SK-N-SH (cell line): ENCODE measurements around the gene SEC14L5. TPM values are rescaled to one million over a fixed set of nuclear protein-coding genes. Genes with fewer than 3 reads are reported as not detected.

Experiments
- CTCF ChIA-PET: fragments of 300-600, 350-600 bp; formaldehyde crosslinking; extraction: SDS; loops from one replicate; lab custom pipeline; 2021; lab: Yijun Ruan, JAX
- POLR2A ChIA-PET: fragments of 350-600 bp; sonication (Branson Sonifier 250); formaldehyde crosslinking; extraction: SDS; loops from one replicate; lab custom pipeline; 2020; ENCODE audit warnings: antibody characterized with exemption, inconsistent platforms; lab: Yijun Ruan, JAX
- DNase-seq: peaks from one replicate; pipeline ENCODE4 v3.0.0; 2012
- H2AFZ ChIP-seq: fragments of 200-600 bp; sonication (generic); 2 replicates; pipeline ENCODE4 v1.8.1; 2016; ENCODE audit warnings: antibody characterized with exemption, mild to moderate bottlenecking, low read depth
- H3F3A ChIP-seq: fragments of 200-600 bp; sonication (generic); replicated peaks from 2 replicates; pipeline ENCODE3; 2016; ENCODE audit warnings: antibody characterized with exemption, mild to moderate bottlenecking; ENCODE audit not compliant: insufficient read depth
- H3K27ac ChIP-seq, 2 experiments: fragments of 200-500 bp in 1 of 2; fragments of 200-600 bp in 1 of 2; sonication (Bioruptor generic) in 1 of 2; sonication (generic), shearing (Covaris generic) in 1 of 2; 2 replicates each; pipeline versions ENCODE4 v1.5.1 to v1.6.1; 2014 to 2016; ENCODE audit warnings: low read depth in 2 of 2, inconsistent platforms in 1 of 2, low read length in 1 of 2, mild to moderate bottlenecking in 1 of 2, mixed read lengths in 1 of 2
- H3K27me3 ChIP-seq: fragments of 200-600 bp; sonication (generic), shearing (Covaris generic); 2 replicates; pipeline ENCODE4 v1.6.1; 2016; ENCODE audit warnings: mixed run types; ENCODE audit not compliant: insufficient read depth
- H3K36me3 ChIP-seq, 2 experiments: fragments of 200-500 bp in 1 of 2; fragments of 200-600 bp in 1 of 2; sonication (Bioruptor generic) in 1 of 2; sonication (generic) in 1 of 2; replicated peaks in 1 of 2; 2 replicates each; pipeline versions ENCODE3 to v1.5.1; 2014 to 2016; ENCODE audit warnings: low read length in 1 of 2, mild to moderate bottlenecking in 1 of 2; ENCODE audit not compliant: insufficient read depth in 2 of 2, control insufficient read depth in 1 of 2
- H3K4me1 ChIP-seq, 2 experiments: fragments of 200-500 bp in 1 of 2; fragments of 200-600 bp in 1 of 2; sonication (Bioruptor generic) in 1 of 2; sonication (generic), shearing (Covaris generic) in 1 of 2; 2 replicates each; pipeline versions ENCODE4 v1.5.1 to v1.6.1; 2014 to 2016; ENCODE audit warnings: low read depth in 1 of 2, low read length in 1 of 2, mixed run types in 1 of 2; ENCODE audit not compliant: insufficient read depth in 2 of 2, control insufficient read depth in 1 of 2
- H3K4me2 ChIP-seq: fragments of 200-600 bp; sonication (generic), shearing (Covaris generic); 2 replicates; pipeline ENCODE4 v1.6.1; 2017; ENCODE audit warnings: mixed run types
- H3K4me3 ChIP-seq, 2 experiments: fragments of 200-500 bp in 1 of 2; fragments of 200-600 bp in 1 of 2; sonication (Bioruptor generic) in 1 of 2; sonication (generic), shearing (Covaris generic) in 1 of 2; 2 replicates each; pipeline versions ENCODE4 v1.5.1 to v1.8.1; 2014 to 2016; ENCODE audit warnings: low read depth in 2 of 2, inconsistent platforms in 1 of 2, low read length in 1 of 2, mild to moderate bottlenecking in 1 of 2, mixed read lengths in 1 of 2, moderate library complexity in 1 of 2
- H3K79me2 ChIP-seq: fragments of 200-600 bp; sonication (generic); 2 replicates; pipeline ENCODE4 v1.8.1; 2017; ENCODE audit warnings: mild to moderate bottlenecking; ENCODE audit not compliant: insufficient read depth
- H3K9ac ChIP-seq: fragments of 200-600 bp; sonication (generic); 2 replicates; pipeline ENCODE4 v1.6.1; 2017; ENCODE audit warnings: mixed run types
- H3K9me2 ChIP-seq: fragments of 200-600 bp; sonication (generic); 2 replicates; pipeline ENCODE4 v1.6.1; 2017; ENCODE audit warnings: mixed run types
- H3K9me3 ChIP-seq: fragments of 200-600 bp; sonication (generic); 2 replicates; pipeline ENCODE4 v1.6.1; 2017; ENCODE audit warnings: mixed run types, mild to moderate bottlenecking, moderate library complexity
- H4K20me1 ChIP-seq: fragments of 200-600 bp; sonication (generic); 2 replicates; pipeline ENCODE4 v1.6.1; 2017; ENCODE audit warnings: mild to moderate bottlenecking, mixed run types; ENCODE audit not compliant: insufficient read depth
- CHD2 ChIP-seq: fragments of 150-350 bp; IDR thresholded peaks from 2 replicates; pipeline ENCODE4 v1.6.1; 2018; ENCODE audit warnings: low read length; ENCODE audit not compliant: partially characterized antibody
- EP300 ChIP-seq, 2 experiments: IDR thresholded peaks; 2 replicates each; pipeline versions ENCODE4 v1.4.0 to v1.6.1; 2012; ENCODE audit warnings: borderline replicate concordance in 1 of 2, low read depth in 1 of 2, low read length in 1 of 2
- FOXJ3 ChIP-seq: sonication (generic); formaldehyde crosslinking; IDR thresholded peaks from 2 replicates; pipeline ENCODE4 v1.5.1; 2020; ENCODE audit warnings: mild to moderate bottlenecking, missing genetic modification reagents
- GABPA ChIP-seq: IDR thresholded peaks from 2 replicates; pipeline ENCODE4 v1.4.0; 2012; ENCODE audit warnings: low read depth, mild to moderate bottlenecking
- MEF2A ChIP-seq: IDR thresholded peaks from 2 replicates; pipeline ENCODE4 v1.4.0; 2012; ENCODE audit warnings: low read depth, borderline replicate concordance
- RCOR1 ChIP-seq: fragments of 150-350 bp; IDR thresholded peaks from 2 replicates; pipeline ENCODE4 v1.6.1; 2017; ENCODE audit warnings: antibody characterized with exemption, low read length
- TAF1 ChIP-seq: IDR thresholded peaks from 2 replicates; pipeline ENCODE4 v1.6.1; 2012; ENCODE audit warnings: low read depth, mild to moderate bottlenecking, low read length, moderate library complexity, borderline replicate concordance
- TCF12 ChIP-seq: IDR thresholded peaks from 2 replicates; pipeline ENCODE4 v1.4.0; 2012
- WGBS: methylation state at CpG from one replicate; pipeline ENCODE4 v1.1.6; 2017; ENCODE audit warnings: low lambda C conversion rate; 5-methylcytosine and 5-hydroxymethylcytosine counted together
- polyA plus RNA-seq, 3 experiments: library from polyadenylated mRNA; depleted of rRNA; stranded (reverse); fragments of >200 nt; gene quantifications; 2 replicates each; pipeline ENCODE4 v1.2.3, GENCODE V29; 2012
- TF ChIP-seq, protein P1 (sequence below): IDR thresholded peaks from 2 replicates; pipeline ENCODE4 v1.4.0; 2012; ENCODE audit warnings: low read depth, borderline replicate concordance

Gene SEC14L5
- polyA plus RNA-seq, 1 of the 3 experiments (the other 2 are of a cell fraction) = 0.08 TPM

- H3K9me2 ChIP-seq = no peaks in the 10 kb centered on the region
- ChIA-PET CTCF (interaction anchor here (0.9 to 1.5 kb wide), 3 partner anchors 10 to 22 kb away, joined by 3 to 4 read pairs (median 3); no protein-coding TSS in a partner anchor), POLR2A (no interaction called here)
- DNase-seq = no peak
- no peaks in the 10 kb centered on the region for H3F3A ChIP-seq
- peak overlapping the region; percentile 26 to 34; a peak in 1 of 4 replicates for H3K27ac ChIP-seq
- peak overlapping the region; percentile 75 for H3K9ac ChIP-seq
- no peaks in the 10 kb centered on the region for H3K79me2 ChIP-seq
- TF ChIP-seq TAF1 = no peak
- no peak for TF ChIP-seq FOXJ3
- no peak for TF ChIP-seq CHD2
- peak; percentile 6; the same call in 1 of the 2 replicates for TF ChIP-seq GABPA
- no peak for TF ChIP-seq TCF12
- H2AFZ ChIP-seq = peak overlapping the region; percentile 100
- H3K4me1 ChIP-seq = peaks cover 0 to 12% of the 10 kb centered on the region in 2 experiments; a peak in 2 of 4 replicates
- no peaks in the 10 kb centered on the region for H3K9me3 ChIP-seq
- H4K20me1 ChIP-seq = no peaks in the 10 kb centered on the region
- no peaks in the 10 kb centered on the region for H3K27me3 ChIP-seq
- H3K36me3 ChIP-seq = no peaks in the 10 kb centered on the region
- 17% methylated on average over 2 of the region's 2 CpGs for WGBS
- H3K4me2 ChIP-seq = peak overlapping the region; percentile 86
- peak overlapping the region; percentile 73 to 74 for H3K4me3 ChIP-seq
Measured at GRCh38 chr16:5034167-5034523, 76.0 kb downstream of the SEC14L5 start.

- Histone ChIP-seq H4K20me1 (no peaks in the 10 kb centered on the region), H3K27ac (no peak overlapping the region), H3F3A (no peaks in the 10 kb centered on the region), H3K9ac (no peak overlapping the region), H3K27me3 (peaks cover 6% of the 10 kb centered on the region; the same call in 1 of the 2 replicates), H3K79me2 (no peaks in the 10 kb centered on the region), H3K4me3 (no peak overlapping the region), H2AFZ (no peak overlapping the region), H3K4me1 (peaks cover 0 to 12% of the 10 kb centered on the region in 2 experiments; a peak in 2 of 4 replicates), H3K9me2 (no peaks in the 10 kb centered on the region), H3K36me3 (no peaks in the 10 kb centered on the region), H3K4me2 (no peak overlapping the region), H3K9me3 (no peaks in the 10 kb centered on the region)
- WGBS = 23% methylated on average over 1 of the region's 1 CpG
- no peak for TF ChIP-seq RCOR1
- TF ChIP-seq FOXJ3 = no peak
- TF ChIP-seq MEF2A = no peak
- TF ChIP-seq, protein P1, sequence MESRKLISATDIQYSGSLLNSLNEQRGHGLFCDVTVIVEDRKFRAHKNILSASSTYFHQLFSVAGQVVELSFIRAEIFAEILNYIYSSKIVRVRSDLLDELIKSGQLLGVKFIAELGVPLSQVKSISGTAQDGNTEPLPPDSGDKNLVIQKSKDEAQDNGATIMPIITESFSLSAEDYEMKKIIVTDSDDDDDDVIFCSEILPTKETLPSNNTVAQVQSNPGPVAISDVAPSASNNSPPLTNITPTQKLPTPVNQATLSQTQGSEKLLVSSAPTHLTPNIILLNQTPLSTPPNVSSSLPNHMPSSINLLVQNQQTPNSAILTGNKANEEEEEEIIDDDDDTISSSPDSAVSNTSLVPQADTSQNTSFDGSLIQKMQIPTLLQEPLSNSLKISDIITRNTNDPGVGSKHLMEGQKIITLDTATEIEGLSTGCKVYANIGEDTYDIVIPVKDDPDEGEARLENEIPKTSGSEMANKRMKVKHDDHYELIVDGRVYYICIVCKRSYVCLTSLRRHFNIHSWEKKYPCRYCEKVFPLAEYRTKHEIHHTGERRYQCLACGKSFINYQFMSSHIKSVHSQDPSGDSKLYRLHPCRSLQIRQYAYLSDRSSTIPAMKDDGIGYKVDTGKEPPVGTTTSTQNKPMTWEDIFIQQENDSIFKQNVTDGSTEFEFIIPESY = no peak
- no peak for TF ChIP-seq TAF1
- no peak for TF ChIP-seq EP300 (IDR thresholded peaks at IDR 0.05; ENCODE audit: borderline replicate concordance in 1 of 2, low read depth in 1 of 2, low read length in 1 of 2)
- ChIA-PET POLR2A (no interaction called here), CTCF (interaction anchor here (0.9 to 1.6 kb wide), 2 partner anchors 21 to 34 kb away, joined by 3 read pairs; no protein-coding TSS in a partner anchor)
- DNase-seq = no peak
Measured at GRCh38 chr16:5035909-5036227, 77.7 kb downstream of the SEC14L5 start.
